GM23248 (cell line): ENCODE results near the gene PLEKHG5.

Experiments
- EZH2 ChIP-seq: fragments of 200-600 bp; sonication (generic); IDR thresholded peaks from 2 replicates; pipeline ENCODE4 v1.6.1; 2018; ENCODE audit warnings: antibody characterized with exemption, mild to moderate bottlenecking; ENCODE audit not compliant: insufficient read depth, poor library complexity, severe bottlenecking
- EZH2phosphoT487 ChIP-seq: fragments of 200-600 bp; sonication (generic); IDR thresholded peaks from 2 replicates; pipeline ENCODE4 v1.6.1; 2018; ENCODE audit warnings: antibody characterized with exemption, moderate library complexity, mild to moderate bottlenecking, low read depth; ENCODE audit not compliant: insufficient read depth

- no peak for TF ChIP-seq EZH2phosphoT487
- no peak for TF ChIP-seq EZH2
These were observed 9.2 kb upstream of the PLEKHG5 start for GRCh38 chr1:6500544-6501278.
